ENCODE measurements around the gene TMEM119. TPM values are rescaled to one million over a fixed set of nuclear protein-coding genes. Genes with fewer than 3 reads are reported as not detected.

The TMEM119 gene
- total and polyA plus RNA-seq, 9 of the 15 experiments (the other 6 are each of a cell fraction or from before 2014, with no cell fraction given): 0.18 TPM; not detected in 8

- TF ChIP-seq ZNF398 (CRISPR knock-in tag; IDR thresholded peaks at IDR 0.05): no peak
- TF ChIP-seq ZNF347 (CRISPR knock-in tag; IDR thresholded peaks at IDR 0.05; ENCODE audit: low read depth): no peak
- no peak for TF ChIP-seq ZEB2 (IDR thresholded peaks at IDR 0.05)
- TF ChIP-seq JUND (IDR thresholded peaks at IDR 0.05; ENCODE audit: borderline replicate concordance, low read depth, low read length): no peak
- TF ChIP-seq JUND (tag; IDR thresholded peaks at IDR 0.05; ENCODE audit: borderline replicate concordance, low read depth, low read length): no peak
- TF ChIP-seq COPS2 (conservative IDR thresholded peaks at IDR 0.05): no peak
- no peak for TF ChIP-seq ZBED1 (IDR thresholded peaks at IDR 0.05)
- TF ChIP-seq PATZ1 (CRISPR knock-in tag; IDR thresholded peaks at IDR 0.05; ENCODE audit: borderline replicate concordance): no peak
- no peak for TF ChIP-seq CTBP1 (IDR thresholded peaks at IDR 0.05; ENCODE audit: borderline replicate concordance)
- TF ChIP-seq LARP7 (IDR thresholded peaks at IDR 0.05): no peak
- no peak for TF ChIP-seq RBM22 (IDR thresholded peaks at IDR 0.05; ENCODE audit: low read depth, low read length, poor library complexity, severe bottlenecking)
- no peak for TF ChIP-seq ZNF224 (CRISPR knock-in tag; IDR thresholded peaks at IDR 0.05)
- no peak for TF ChIP-seq SAP30 (IDR thresholded peaks at IDR 0.05; ENCODE audit: borderline replicate concordance, insufficient read depth, low read depth, low read length, poor library complexity, severe bottlenecking)
- TF ChIP-seq EZH2 (IDR thresholded peaks at IDR 0.05; ENCODE audit: borderline replicate concordance, low read depth, low read length): no peak
- no peak for TF ChIP-seq NR2C2 (CRISPR knock-in tag; IDR thresholded peaks at IDR 0.05)
- no peak for TF ChIP-seq NR2C2 (tag; IDR thresholded peaks at IDR 0.05)
- TF ChIP-seq NR0B1 (IDR thresholded peaks at IDR 0.05; ENCODE audit: partially characterized antibody): no peak
- TF ChIP-seq NCOA2 (IDR thresholded peaks at IDR 0.05; ENCODE audit: partially characterized antibody in 2 of 2): no peak
- no peak for TF ChIP-seq E4F1 (CRISPR knock-in tag; IDR thresholded peaks at IDR 0.05; ENCODE audit: borderline replicate concordance)
Measured at GRCh38 chr12:108627134-108627920, 29.4 kb upstream of the TMEM119 start (continued).
